Naive thymus-derived CD4-positive, alpha-beta T cell (primary cell): ENCODE data around the gene PTGES2. TPM values are rescaled to one million over a fixed set of nuclear protein-coding genes. Genes with fewer than 3 reads are reported as not detected.
A peak's percentile ranks its signal among the peaks of the same experiment; 100 is the strongest.

Experiments used
- ATAC-seq: fragments of 150-1000 bp; cut with Tn5 transposase; 2 replicates; pipeline ENCODE4 v1.10.0; 2021; ENCODE audit warnings: mild to moderate bottlenecking, moderate library complexity
- CTCF ChIA-PET: fragments of 350-600 bp; sonication (Branson Sonifier 250); formaldehyde crosslinking; loops from one replicate; lab custom pipeline; 2021; ENCODE audit warnings: antibody characterized with exemption; lab: Charles Lee
- POLR2A ChIA-PET: fragments of 350-600 bp; sonication (Branson Sonifier 250); formaldehyde crosslinking; loops from one replicate; lab custom pipeline; 2021; ENCODE audit warnings: antibody characterized with exemption, inconsistent platforms; lab: Charles Lee
- DNase-seq, 9 donors: peaks; one replicate each; pipeline versions ENCODE4 v3.0.0 to v3.0.0-alpha.2; 2020 to 2022; ENCODE audit warnings: mixed read lengths in 1 of 9
- H3K27ac ChIP-seq: one replicate; pipeline ENCODE4 v1.7.0; 2013; ENCODE audit warnings: mild to moderate bottlenecking, low read depth, low read length, moderate library complexity
- H3K27me3 ChIP-seq, 2 donors: one replicate each; pipeline ENCODE4 v1.7.0; 2013; ENCODE audit warnings: low read length in 2 of 2, mild to moderate bottlenecking in 2 of 2, moderate library complexity in 2 of 2; ENCODE audit not compliant: control insufficient read depth in 2 of 2, insufficient read depth in 2 of 2
- H3K36me3 ChIP-seq, 3 experiments: 1 replicate in 2 of 3; 2 replicates in 1 of 3; pipeline ENCODE4 v1.7.0; 2013; ENCODE audit warnings: low read length in 3 of 3, mild to moderate bottlenecking in 3 of 3, moderate library complexity in 1 of 3; ENCODE audit not compliant: insufficient read depth in 3 of 3, control insufficient read depth in 2 of 3
- H3K4me1 ChIP-seq, 2 donors: one replicate each; pipeline ENCODE4 v1.7.0; 2013; ENCODE audit warnings: low read length in 2 of 2, mild to moderate bottlenecking in 2 of 2, moderate library complexity in 1 of 2; ENCODE audit not compliant: control insufficient read depth in 2 of 2, insufficient read depth in 2 of 2
- H3K4me3 ChIP-seq: 2 replicates; pipeline ENCODE4 v1.7.0; 2013; ENCODE audit warnings: mild to moderate bottlenecking, low read length
- H3K9me3 ChIP-seq, 3 experiments: 1 replicate in 2 of 3; 2 replicates in 1 of 3; pipeline ENCODE4 v1.7.0; 2013; ENCODE audit warnings: low read length in 3 of 3; ENCODE audit not compliant: control insufficient read depth in 2 of 3
- H3K27ac Mint-ChIP-seq, 9 donors: one replicate each; pipeline ENCODE4 v1.8.0; 2020 to 2022; ENCODE audit warnings: mixed read lengths in 9 of 9, mild to moderate bottlenecking in 8 of 9, moderate library complexity in 5 of 9, inconsistent platforms in 2 of 9
- H3K27me3 Mint-ChIP-seq, 5 donors: one replicate each; pipeline ENCODE4 v1.8.0; 2021 to 2022; ENCODE audit warnings: mixed read lengths in 5 of 5, mild to moderate bottlenecking in 1 of 5
- H3K36me3 Mint-ChIP-seq, 5 donors: one replicate each; pipeline ENCODE4 v1.8.0; 2020 to 2022; ENCODE audit warnings: mixed read lengths in 5 of 5, mild to moderate bottlenecking in 3 of 5, inconsistent platforms in 1 of 5
- H3K4me1 Mint-ChIP-seq, 7 donors: one replicate each; pipeline ENCODE4 v1.8.0; 2020 to 2022; ENCODE audit warnings: mixed read lengths in 7 of 7, mild to moderate bottlenecking in 3 of 7, inconsistent platforms in 1 of 7
- H3K4me3 Mint-ChIP-seq, 10 donors: one replicate each; pipeline ENCODE4 v1.8.0; 2020 to 2022; ENCODE audit warnings: mild to moderate bottlenecking in 10 of 10, mixed read lengths in 10 of 10, moderate library complexity in 6 of 10, inconsistent platforms in 2 of 10
- H3K9me3 Mint-ChIP-seq, 11 donors: one replicate each; pipeline ENCODE4 v1.8.0; 2020 to 2022; ENCODE audit warnings: mixed read lengths in 11 of 11, mild to moderate bottlenecking in 4 of 11, inconsistent platforms in 1 of 11, moderate library complexity in 1 of 11
- intact Hi-C, 2 donors: fragments of 100-400 bp; cut with micrococcal nuclease; formaldehyde crosslinking; loops; one replicate each; pipeline ENCODE4 v1.15.1; 2023
- polyA plus RNA-seq, 2 donors: library from polyadenylated mRNA; unstranded; fragments of 300-500 nt; fragmentation: Illumina TruSeq; gene quantifications; one replicate each; pipeline ENCODE4 v1.2.3, GENCODE V29; 2021
- total RNA-seq, 6 experiments: library from RNA in 5 of 6; stranded (reverse) in 5 of 6; gene quantifications; 1 replicate in 5 of 6; 2 replicates in 1 of 6; pipeline ENCODE4 v1.2.3 and lab custom pipeline; 2021 to 2026

Gene PTGES2
- total and polyA plus RNA-seq, 7 experiments from 2014 or later, result 32.3 to 70.8 (median 60.8) TPM

DNA sequence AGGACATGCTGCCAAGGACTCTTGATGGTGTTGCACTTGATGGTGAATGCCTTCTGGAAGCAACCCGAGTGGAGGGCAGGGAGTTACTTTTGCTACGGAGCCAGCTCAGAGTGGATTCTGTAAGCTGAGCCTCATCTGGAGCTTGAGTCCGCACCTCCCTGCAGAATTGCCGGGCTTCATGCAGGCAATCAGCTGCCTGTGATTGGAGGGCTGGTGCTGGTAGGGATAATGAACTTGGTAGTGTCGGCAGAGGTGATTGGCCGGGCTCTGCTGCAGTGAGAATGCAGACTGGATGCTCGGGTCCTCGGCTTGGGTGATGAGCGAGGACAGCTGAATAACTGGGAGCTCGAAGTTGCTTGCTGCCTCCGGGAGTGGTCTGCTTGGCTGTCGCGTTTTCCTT is 36.4 kb downstream of the PTGES2 start:
- H3K27ac Mint-ChIP-seq, result peak overlapping the region in 7 of 9 donors; percentile 9 to 97 (median 87)
- no peak for DNase-seq

GRCh38 chr9:128089299-128089698 is 38.2 kb downstream of the PTGES2 start:
- ChIA-PET POLR2A (interaction anchor here (0.6 to 2.6 kb wide), 2 partner anchors 21 to 29 kb away, joined by 3 to 15 read pairs; partner anchors contain the start of genes NAIF1 and SLC25A25), CTCF (interaction anchor here (0.5 to 1.7 kb wide), 5 partner anchors 14 to 61 kb away, joined by 3 to 10 read pairs (median 4); no protein-coding TSS in a partner anchor)
- ATAC-seq (no peak), DNase-seq (no peak)
- Mint-ChIP-seq H3K27me3 (no peaks in the 10 kb centered on the region), H3K4me1 (peaks cover 51 to 76% (median 63%) of the 10 kb centered on the region in 7 donors), H3K9me3 (peaks cover 0 to 1% (median 0%) of the 10 kb centered on the region in 11 donors), H3K4me3 (peak overlapping the region in 2 of 10 donors; percentile 47), H3K36me3 (peaks cover 3 to 18% (median 6%) of the 10 kb centered on the region in 5 donors), H3K27ac (peak overlapping the region in 6 of 9 donors; percentile 74 to 97 (median 80))
- Histone ChIP-seq H3K4me1 (peaks cover 20 to 61% of the 10 kb centered on the region in 2 donors), H3K27ac (peak overlapping the region; percentile 40), H3K9me3 (no peaks in the 10 kb centered on the region), H3K36me3 (no peaks in the 10 kb centered on the region), H3K4me3 (no peak overlapping the region), H3K27me3 (no peaks in the 10 kb centered on the region)
- intact Hi-C loops, result no loop called here

More for the DNA sequence above, 36.4 kb downstream of the PTGES2 start:
- Mint-ChIP-seq H3K9me3 (no peaks in the 10 kb centered on the region), H3K36me3 (peaks cover 4 to 7% (median 6%) of the 10 kb centered on the region in 5 donors), H3K27me3 (no peaks in the 10 kb centered on the region), H3K4me3 (peak overlapping the region in 6 of 10 donors; percentile 16 to 83 (median 52)), H3K4me1 (peaks cover 51 to 79% (median 64%) of the 10 kb centered on the region in 7 donors)
- Histone ChIP-seq H3K4me3 (no peak overlapping the region), H3K27me3 (no peaks in the 10 kb centered on the region), H3K4me1 (peaks cover 22 to 71% of the 10 kb centered on the region in 2 donors), H3K27ac (peak overlapping the region; percentile 71), H3K36me3 (no peaks in the 10 kb centered on the region), H3K9me3 (no peaks in the 10 kb centered on the region)
- POLR2A ChIA-PET, result interaction anchor here (0.6 to 4.2 kb wide), 5 partner anchors 19 to 463 kb away, joined by 3 to 28 read pairs (median 4); partner anchors contain the start of genes NAIF1 and SLC25A25
- intact Hi-C loops, result loop anchor here in 1 of 2 donors (5.0 kb wide), 1 partner anchor 134 kb away; no protein-coding TSS in a partner anchor
- CTCF ChIA-PET, result interaction anchor here (0.7 to 1.9 kb wide), 7 partner anchors 8 to 149 kb away, joined by 3 to 6 read pairs (median 4); partner anchors contain the start of gene SLC25A25
- ATAC-seq, result no peak

DNA sequence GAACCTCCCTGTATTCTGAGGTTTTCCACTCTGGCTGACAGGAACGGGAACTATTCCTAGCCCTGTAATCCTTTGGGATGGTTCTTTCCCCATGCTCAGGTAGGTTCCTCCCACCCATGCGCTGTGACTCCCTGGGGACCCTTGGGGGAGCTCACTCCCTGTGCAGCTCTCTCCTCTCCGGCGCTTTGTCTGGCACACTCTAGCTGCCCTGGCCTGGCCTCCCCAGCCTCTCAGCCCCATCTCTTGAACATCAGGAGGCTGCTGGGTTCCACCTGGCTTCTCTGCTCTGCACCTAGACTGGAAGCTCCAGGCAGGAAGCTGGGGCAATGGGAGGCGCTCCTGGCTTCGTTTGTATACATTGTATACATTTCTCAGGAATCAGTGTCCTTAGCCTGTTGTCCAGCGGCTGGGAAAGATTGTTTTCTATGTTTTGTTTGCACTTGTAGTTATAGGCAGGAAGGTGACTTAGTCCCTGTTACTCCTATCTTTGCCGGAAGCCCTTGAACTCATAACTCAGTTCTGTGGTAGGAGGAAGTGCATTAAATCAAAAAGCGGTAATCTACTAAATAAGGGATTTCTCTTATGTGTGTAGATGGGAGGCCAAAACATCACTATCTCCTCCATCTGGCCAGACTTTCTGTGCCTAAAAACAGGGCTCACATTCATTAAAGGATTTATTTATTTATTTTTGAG is 39.1 kb downstream of the PTGES2 start:
- peak in 3 of 9 donors; percentile 26 to 51 (median 36) for DNase-seq
- Histone ChIP-seq H3K27ac (peak overlapping the region; percentile 53), H3K27me3 (no peaks in the 10 kb centered on the region), H3K4me3 (no peak overlapping the region), H3K9me3 (no peaks in the 10 kb centered on the region), H3K36me3 (no peaks in the 10 kb centered on the region), H3K4me1 (peaks cover 16 to 52% of the 10 kb centered on the region in 2 donors)
- Mint-ChIP-seq H3K36me3 (peaks cover 4 to 22% (median 10%) of the 10 kb centered on the region in 5 donors), H3K27ac (peak overlapping the region; percentile 41 to 97 (median 83)), H3K4me3 (peak overlapping the region; percentile 20 to 80 (median 56)), H3K9me3 (peaks cover 0 to 1% (median 0%) of the 10 kb centered on the region in 11 donors), H3K4me1 (peaks cover 53 to 75% (median 61%) of the 10 kb centered on the region in 7 donors), H3K27me3 (no peaks in the 10 kb centered on the region)
- intact Hi-C loops, result no loop called here
- POLR2A ChIA-PET, result interaction anchor here (0.6 to 2.6 kb wide), 5 partner anchors 16 to 134 kb away, joined by 3 to 15 read pairs (median 5); partner anchors contain the start of genes NAIF1 and SLC25A25
- CTCF ChIA-PET, result interaction anchor here (0.5 to 1.7 kb wide), 4 partner anchors 15 to 60 kb away, joined by 3 to 10 read pairs (median 5); no protein-coding TSS in a partner anchor
- ATAC-seq, result peak; percentile 55

DNA sequence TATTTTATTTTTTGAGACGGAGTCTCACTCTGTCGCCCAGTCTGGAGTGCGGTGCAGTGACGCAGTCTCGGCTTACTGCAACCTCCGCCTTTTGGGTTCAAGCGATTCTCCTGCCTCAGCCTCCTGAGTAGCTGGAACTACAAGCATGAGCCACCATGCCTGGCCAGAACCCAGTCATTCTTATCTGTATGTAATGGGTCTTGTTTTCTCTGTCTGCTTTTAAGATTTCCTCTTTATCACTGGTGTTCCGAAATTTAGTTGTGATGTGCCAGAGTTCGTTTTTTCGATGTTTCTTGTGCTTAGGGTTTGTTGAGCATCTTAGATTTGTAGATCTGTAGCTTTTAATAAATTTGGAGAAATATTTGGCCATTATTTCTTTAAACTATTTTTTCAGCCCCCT is 40.3 kb downstream of the PTGES2 start:
- CTCF ChIA-PET, result interaction anchor here (0.7 to 1.3 kb wide), 3 partner anchors 15 to 54 kb away, joined by 3 to 4 read pairs (median 3); no protein-coding TSS in a partner anchor
- Mint-ChIP-seq H3K36me3 (peaks cover 4 to 22% (median 10%) of the 10 kb centered on the region in 5 donors), H3K27me3 (no peaks in the 10 kb centered on the region), H3K4me3 (peak overlapping the region in 1 of 10 donors; percentile 80), H3K27ac (peak overlapping the region in 7 of 9 donors; percentile 2 to 97 (median 75)), H3K9me3 (peaks cover 0 to 1% (median 0%) of the 10 kb centered on the region in 11 donors), H3K4me1 (peaks cover 42 to 63% (median 51%) of the 10 kb centered on the region in 7 donors)
- Histone ChIP-seq H3K4me1 (peaks cover 10 to 40% of the 10 kb centered on the region in 2 donors), H3K4me3 (no peak overlapping the region), H3K27ac (no peak overlapping the region), H3K9me3 (no peaks in the 10 kb centered on the region), H3K36me3 (no peaks in the 10 kb centered on the region), H3K27me3 (no peaks in the 10 kb centered on the region)
- ATAC-seq (no peak), DNase-seq (no peak)
- POLR2A ChIA-PET, result interaction anchor here (0.7 to 2.6 kb wide), 6 partner anchors 14 to 133 kb away, joined by 3 to 15 read pairs (median 4); partner anchors contain the start of genes NAIF1 and SLC25A25
- intact Hi-C loops, result no loop called here

DNA sequence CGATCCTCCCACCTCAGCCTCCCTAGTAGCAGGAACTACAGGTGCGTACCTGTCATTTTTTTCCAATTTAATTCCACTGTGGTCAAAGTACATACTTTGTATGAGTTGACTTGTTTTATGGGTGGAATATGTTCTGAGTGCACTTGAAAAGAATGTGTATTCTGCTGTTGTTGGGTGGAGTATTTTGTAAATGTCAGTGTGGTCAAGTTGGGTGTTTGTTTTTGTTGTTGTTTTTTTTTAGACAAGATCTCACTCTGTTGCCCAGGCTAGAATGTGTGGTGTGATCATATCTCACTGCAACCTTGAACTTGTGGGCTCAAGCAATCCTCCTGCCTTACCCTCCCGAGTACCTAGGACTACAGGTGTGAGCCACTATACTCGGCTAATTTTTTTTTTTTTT is 41.6 kb downstream of the PTGES2 start:
- Mint-ChIP-seq H3K4me3 (no peak overlapping the region), H3K36me3 (peaks cover 4 to 22% (median 10%) of the 10 kb centered on the region in 5 donors), H3K27ac (peak overlapping the region in 1 of 9 donors; percentile 58), H3K4me1 (peaks cover 35 to 57% (median 51%) of the 10 kb centered on the region in 7 donors), H3K27me3 (no peaks in the 10 kb centered on the region), H3K9me3 (peaks cover 0 to 1% (median 0%) of the 10 kb centered on the region in 11 donors)
- DNase-seq (no peak), ATAC-seq (no peak)
- no peak overlapping the region for H3K4me3 ChIP-seq
- no peaks in the 10 kb centered on the region for H3K9me3 ChIP-seq
- H3K36me3 ChIP-seq, result no peaks in the 10 kb centered on the region
- intact Hi-C loops, result loop anchor here in 1 of 2 donors (2.0 kb wide), 2 partner anchors 17 to 51 kb away; no protein-coding TSS in a partner anchor
- ChIA-PET CTCF (interaction anchor here (0.6 kb wide), 1 partner anchor 52 kb away, joined by 3 read pairs; no protein-coding TSS in a partner anchor), POLR2A (no interaction called here)
- H3K4me1 ChIP-seq, result peaks cover 10 to 27% of the 10 kb centered on the region in 2 donors
- no peak overlapping the region for H3K27ac ChIP-seq
- no peaks in the 10 kb centered on the region for H3K27me3 ChIP-seq

DNA sequence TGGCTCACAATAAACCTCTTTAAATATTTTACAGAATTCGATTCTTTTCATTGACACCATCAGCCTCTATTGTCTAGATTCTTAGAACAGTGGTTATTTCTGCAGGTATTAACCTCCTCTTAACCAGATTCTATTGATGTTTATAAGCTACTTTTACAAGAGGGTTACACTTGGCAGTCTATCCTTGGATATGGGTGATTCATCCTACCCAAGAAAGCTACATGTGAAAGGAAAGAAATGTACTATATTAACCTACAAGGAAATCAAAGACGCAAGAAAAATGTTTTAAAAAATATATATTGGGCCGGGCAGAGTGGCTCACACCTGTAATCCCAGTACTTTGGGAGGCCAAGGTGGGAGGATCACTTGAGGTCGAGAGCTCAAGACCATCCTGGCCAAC is 42.8 kb downstream of the PTGES2 start:
- no peaks in the 10 kb centered on the region for H3K9me3 ChIP-seq
- Mint-ChIP-seq H3K27me3 (no peaks in the 10 kb centered on the region), H3K9me3 (peaks cover 0 to 1% (median 0%) of the 10 kb centered on the region in 11 donors), H3K27ac (peak overlapping the region in 4 of 9 donors; percentile 20 to 60 (median 54)), H3K4me1 (peaks cover 30 to 54% (median 48%) of the 10 kb centered on the region in 7 donors), H3K4me3 (no peak overlapping the region), H3K36me3 (peaks cover 4 to 22% (median 10%) of the 10 kb centered on the region in 5 donors)
- H3K4me3 ChIP-seq, result no peak overlapping the region
- peaks cover 10 to 20% of the 10 kb centered on the region in 2 donors for H3K4me1 ChIP-seq
- H3K27ac ChIP-seq, result no peak overlapping the region
- DNase-seq (no peak), ATAC-seq (no peak)
- ChIA-PET CTCF (interaction anchor here (0.7 to 1.0 kb wide), 3 partner anchors 129 to 135 kb away, joined by 4 to 5 read pairs (median 4); no protein-coding TSS in a partner anchor), POLR2A (interaction anchor here (1.1 kb wide), 1 partner anchor 9 kb away, joined by 3 read pairs; no protein-coding TSS in a partner anchor)
- no peaks in the 10 kb centered on the region for H3K36me3 ChIP-seq
- H3K27me3 ChIP-seq, result no peaks in the 10 kb centered on the region
- intact Hi-C loops, result loop anchor here in 1 of 2 donors (1.0 to 2.0 kb wide), 3 partner anchors 16 to 50 kb away; partner anchors contain the start of gene SLC25A25
